Endodermal cell (in vitro differentiated cells): ENCODE data around the gene GLIS2. TPM values are rescaled to one million over a fixed set of nuclear protein-coding genes. Genes with fewer than 3 reads are reported as not detected.

Source experiments
- DNase-seq: peaks from one replicate; pipeline ENCODE4 v3.0.0-alpha.2; 2017
- H3K27ac ChIP-seq: 2 replicates; pipeline ENCODE4 v1.5.1; 2013; ENCODE audit warnings: mild to moderate bottlenecking, low read depth, low read length, moderate library complexity
- H3K27me3 ChIP-seq: 2 replicates; pipeline ENCODE4 v1.6.1; 2013; ENCODE audit warnings: mild to moderate bottlenecking, low read length, moderate library complexity; ENCODE audit not compliant: insufficient read depth, control insufficient read depth, poor library complexity, severe bottlenecking
- H3K36me3 ChIP-seq: 2 replicates; pipeline ENCODE4 v1.7.0; 2013; ENCODE audit warnings: mild to moderate bottlenecking, low read length, moderate library complexity; ENCODE audit not compliant: control insufficient read depth, insufficient read depth
- H3K4me1 ChIP-seq: one replicate; pipeline ENCODE4 v1.7.0; 2013; ENCODE audit warnings: low read length; ENCODE audit not compliant: control insufficient read depth, insufficient read depth
- H3K4me3 ChIP-seq: 2 replicates; pipeline ENCODE4 v1.5.1; 2013; ENCODE audit warnings: mild to moderate bottlenecking, low read length, moderate library complexity
- H3K9ac ChIP-seq: 2 replicates; pipeline ENCODE4 v1.6.1; 2013; ENCODE audit warnings: mild to moderate bottlenecking, low read length, moderate library complexity; ENCODE audit not compliant: poor library complexity, severe bottlenecking; ENCODE audit errors: extremely low read depth
- H3K9me3 ChIP-seq: 2 replicates; pipeline ENCODE4 v1.6.1; 2013; ENCODE audit warnings: mild to moderate bottlenecking, low read length, moderate library complexity; ENCODE audit not compliant: control insufficient read depth
- H3K27ac Mint-ChIP-seq: 2 replicates; pipeline ENCODE4 v1.8.0; 2020; ENCODE audit warnings: mixed read lengths
- H3K27me3 Mint-ChIP-seq: 2 replicates; pipeline ENCODE4 v1.8.0; 2021; ENCODE audit warnings: mild to moderate bottlenecking, mixed read lengths; ENCODE audit not compliant: insufficient read depth
- H3K36me3 Mint-ChIP-seq: 2 replicates; pipeline ENCODE4 v1.8.0; 2020; ENCODE audit warnings: low read depth, mixed read lengths
- H3K4me1 Mint-ChIP-seq: 2 replicates; pipeline ENCODE4 v1.8.0; 2020; ENCODE audit warnings: mixed read lengths
- H3K4me3 Mint-ChIP-seq: 2 replicates; pipeline ENCODE4 v1.8.0; 2020; ENCODE audit warnings: mild to moderate bottlenecking, moderate library complexity, mixed read lengths
- H3K9me3 Mint-ChIP-seq: 2 replicates; pipeline ENCODE4 v1.8.0; 2020; ENCODE audit warnings: mild to moderate bottlenecking, mixed read lengths
- CTCF ChIP-seq: fragments of 200-600 bp; sonication (generic); conservative IDR thresholded peaks from 2 replicates; pipeline ENCODE4 v1.5.0; 2021; ENCODE audit warnings: antibody characterized with exemption, mild to moderate bottlenecking
- WGBS, 2 experiments: methylation state at CpG; one replicate each; pipeline versions ENCODE4 v1.1.5 to v1.1.7; 2013; ENCODE audit warnings: missing lambda C conversion rate in 2 of 2, mixed read lengths in 1 of 2; ENCODE audit not compliant: insufficient coverage in 1 of 2, insufficient read length in 1 of 2; 5-methylcytosine and 5-hydroxymethylcytosine counted together
- total RNA-seq, 2 donors: library from RNA; stranded (reverse); fragmentation: NEBNext Ultra II Directional in 1 of 2; extraction: Animal tissue kit (Norgen Biotek cat#: 25700) in 1 of 2; gene quantifications; 2 replicates in 1 of 2; 3 replicates in 1 of 2; pipeline ENCODE4 v1.2.1, GENCODE V29; 2021

Gene GLIS2
- total RNA-seq, 2 donors from 2014 or later, result 9.1 to 13.2 TPM

DNA sequence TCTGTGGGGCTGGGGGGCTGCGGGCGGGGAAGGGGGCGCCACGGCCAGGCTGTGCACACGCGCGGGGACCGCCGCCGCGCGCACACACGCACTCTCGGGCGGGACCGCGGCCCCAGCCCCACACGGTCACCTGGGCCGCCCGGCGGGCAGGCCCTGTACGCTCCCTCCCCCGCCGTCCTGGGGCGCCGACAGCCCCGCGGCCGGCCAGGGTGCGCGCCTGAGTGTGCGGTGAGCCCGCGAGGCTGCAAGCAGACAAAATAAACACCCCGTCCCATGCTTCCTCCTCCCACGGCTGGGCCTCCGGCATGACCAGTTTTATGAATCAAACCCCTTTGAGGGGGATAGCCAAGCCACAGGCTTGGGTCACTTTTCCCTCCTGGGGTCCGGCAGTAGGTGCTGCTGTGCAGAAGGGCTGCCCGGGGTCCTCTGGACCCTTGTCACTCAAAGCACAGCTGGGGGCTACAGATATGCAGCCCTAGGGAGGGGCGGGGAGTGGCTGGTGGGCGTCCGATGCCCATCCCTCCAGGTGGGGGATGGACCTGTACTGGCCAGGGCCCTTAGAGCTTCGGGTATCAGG, 56.2 kb downstream of the GLIS2 start:
- TF ChIP-seq CTCF, result no peak
- no peaks in the 10 kb centered on the region for H3K36me3 ChIP-seq
- peaks cover 31% of the 10 kb centered on the region for H3K4me1 ChIP-seq
- H3K4me1 Mint-ChIP-seq, result peaks cover 24% of the 10 kb centered on the region
- H3K9me3 ChIP-seq, result no peaks in the 10 kb centered on the region
- no peaks in the 10 kb centered on the region for H3K27me3 ChIP-seq
- peak overlapping the region; percentile 71 for H3K4me3 Mint-ChIP-seq
- peak overlapping the region; percentile 64 for H3K9ac ChIP-seq
- H3K36me3 Mint-ChIP-seq, result no peaks in the 10 kb centered on the region
- no peak overlapping the region for H3K27ac Mint-ChIP-seq
- no peak for DNase-seq
- peak overlapping the region; percentile 82 for H3K4me3 ChIP-seq
- H3K9me3 Mint-ChIP-seq, result no peaks in the 10 kb centered on the region
- H3K27ac ChIP-seq, result no peak overlapping the region
- 5% methylated on average over 16 to 43 of the region's 43 CpGs for WGBS, 2 experiments
- H3K27me3 Mint-ChIP-seq, result no peaks in the 10 kb centered on the region

DNA sequence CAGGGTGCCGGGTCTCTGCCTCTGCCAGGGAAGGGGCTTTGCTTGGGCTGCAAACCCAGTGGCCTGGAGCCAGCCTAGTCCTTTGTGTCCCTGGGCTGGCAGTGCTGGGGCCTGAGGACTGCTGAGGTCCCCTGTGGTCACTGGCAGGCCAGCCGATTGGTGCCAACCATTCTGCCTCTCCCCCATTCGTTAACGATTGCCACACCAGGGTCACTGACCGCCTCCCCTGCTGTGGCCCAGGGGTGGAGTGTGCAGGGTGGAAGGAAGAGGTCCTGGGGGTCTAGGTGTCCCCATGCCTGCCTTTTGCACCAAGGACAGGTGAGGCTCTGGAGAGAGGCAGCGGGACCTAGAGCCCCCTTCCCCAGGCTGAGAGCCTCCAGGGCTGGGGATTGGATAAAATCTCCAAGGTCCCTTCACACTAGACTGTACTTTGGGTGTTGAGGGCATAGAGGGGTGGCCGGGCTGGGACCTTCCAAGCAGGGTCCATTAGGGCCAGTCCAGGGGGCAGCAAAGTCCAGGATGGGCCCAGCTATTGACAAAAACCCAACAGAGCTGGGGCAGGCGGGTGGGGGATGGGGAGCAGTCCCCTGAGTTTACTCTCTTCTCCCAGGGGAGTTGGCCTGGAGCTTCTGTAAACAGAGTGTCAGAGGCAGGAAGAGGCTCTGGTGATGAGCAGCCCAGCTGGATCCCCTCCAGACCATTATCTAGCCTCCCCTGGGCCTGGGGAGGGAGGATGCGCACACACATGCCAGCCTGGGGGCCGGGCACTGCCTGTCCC, 56.9 kb downstream of the GLIS2 start:
- Mint-ChIP-seq H3K27ac (peak overlapping the region; percentile 48), H3K27me3 (no peaks in the 10 kb centered on the region), H3K9me3 (no peaks in the 10 kb centered on the region), H3K4me3 (peak overlapping the region; percentile 71), H3K36me3 (no peaks in the 10 kb centered on the region), H3K4me1 (peaks cover 28% of the 10 kb centered on the region)
- Histone ChIP-seq H3K4me3 (peak overlapping the region; percentile 82), H3K36me3 (no peaks in the 10 kb centered on the region), H3K27ac (no peak overlapping the region), H3K9ac (peak overlapping the region; percentile 64), H3K27me3 (no peaks in the 10 kb centered on the region), H3K9me3 (no peaks in the 10 kb centered on the region), H3K4me1 (peaks cover 36% of the 10 kb centered on the region)
- no peak for TF ChIP-seq CTCF
- 64 to 73% methylated on average over 2 to 10 of the region's 10 CpGs for WGBS, 2 experiments
- DNase-seq, result peak; percentile 75

GRCh38 chr16:4373356-4373908, 57.6 kb downstream of the GLIS2 start:
- Mint-ChIP-seq H3K27me3 (no peaks in the 10 kb centered on the region), H3K9me3 (no peaks in the 10 kb centered on the region), H3K27ac (no peak overlapping the region), H3K4me1 (peaks cover 31% of the 10 kb centered on the region), H3K36me3 (no peaks in the 10 kb centered on the region), H3K4me3 (peak overlapping the region; percentile 71)
- peak overlapping the region; percentile 82 for H3K4me3 ChIP-seq
- no peaks in the 10 kb centered on the region for H3K9me3 ChIP-seq
- peaks cover 36% of the 10 kb centered on the region for H3K4me1 ChIP-seq
- TF ChIP-seq CTCF, result no peak
- WGBS, 2 experiments, result 29 to 64% methylated on average over 1 to 9 of the region's 9 CpGs
- no peak for DNase-seq
- H3K27me3 ChIP-seq, result no peaks in the 10 kb centered on the region
- H3K9ac ChIP-seq, result peak overlapping the region; percentile 8
- no peaks in the 10 kb centered on the region for H3K36me3 ChIP-seq
- peak overlapping the region; percentile 53 for H3K27ac ChIP-seq
